ENCODE results near the gene KLHL11.
"Not testable (repeated sequence)": the region's sequence is repeated elsewhere in the genome, so short reads cannot be mapped to it uniquely, and the experiment has no call there.

Gene KLHL11

DNA sequence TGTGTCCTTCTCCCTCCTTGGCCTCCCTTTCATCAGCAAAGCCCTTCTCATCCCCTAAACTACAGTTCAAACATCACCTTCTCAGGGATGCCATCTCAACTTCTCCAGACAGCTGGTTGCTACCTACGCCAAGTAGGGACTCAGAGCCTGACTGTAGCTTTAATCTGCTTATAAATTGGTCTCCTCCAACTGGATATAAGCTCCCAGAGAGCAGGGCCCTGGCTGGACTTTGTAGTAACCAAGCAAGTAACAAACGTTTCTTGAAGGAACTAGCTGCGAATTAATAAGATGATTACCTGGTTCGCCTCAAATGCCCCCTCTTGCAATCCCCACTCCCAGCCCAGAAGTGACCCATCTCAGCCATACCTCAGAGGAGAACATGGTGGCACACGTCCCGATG lies 17.5 kb upstream of the KLHL11 start:
- no peak for DNase-seq

DNA sequence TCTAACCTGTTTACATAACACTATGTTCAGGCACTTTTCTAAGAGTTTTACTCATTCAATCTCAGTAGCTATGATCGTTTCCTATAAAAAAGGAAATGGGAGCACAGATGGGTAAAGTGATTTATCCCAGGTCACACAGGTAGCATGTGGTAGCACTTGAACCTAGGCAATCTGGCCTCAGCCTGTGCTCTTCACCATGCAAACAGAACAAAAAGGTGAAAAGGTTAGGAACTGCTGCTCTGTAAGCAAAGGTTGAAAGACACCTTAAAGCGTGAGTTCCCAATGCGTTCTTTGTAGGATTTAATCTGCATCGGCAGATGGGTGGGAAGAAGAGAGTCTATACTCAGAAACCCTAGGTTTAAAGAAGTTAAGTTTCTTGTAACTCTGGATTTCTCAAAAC lies 14.9 kb upstream of the KLHL11 start:
- DNase-seq = no peak

DNA sequence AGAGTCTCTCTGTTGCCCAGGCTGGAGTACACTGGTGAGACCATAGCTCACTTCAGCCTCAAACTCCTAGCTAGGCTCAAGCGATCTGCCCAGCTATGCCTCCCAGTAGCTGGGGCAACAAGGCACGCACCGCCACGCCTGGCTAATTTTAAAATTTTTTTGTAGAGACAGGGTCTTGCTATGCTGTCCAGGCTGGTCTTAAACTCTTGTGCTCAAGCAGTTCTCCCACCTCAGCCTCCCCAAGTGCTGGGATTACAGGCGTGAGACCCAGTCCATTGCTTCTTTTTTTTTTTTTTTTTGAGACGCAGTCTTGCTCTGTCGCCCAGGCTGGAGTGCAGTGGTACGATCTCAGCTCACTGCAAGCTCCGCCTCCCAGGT lies 9.1 kb upstream of the KLHL11 start:
- DNase-seq = not testable (repeated sequence)

DNA sequence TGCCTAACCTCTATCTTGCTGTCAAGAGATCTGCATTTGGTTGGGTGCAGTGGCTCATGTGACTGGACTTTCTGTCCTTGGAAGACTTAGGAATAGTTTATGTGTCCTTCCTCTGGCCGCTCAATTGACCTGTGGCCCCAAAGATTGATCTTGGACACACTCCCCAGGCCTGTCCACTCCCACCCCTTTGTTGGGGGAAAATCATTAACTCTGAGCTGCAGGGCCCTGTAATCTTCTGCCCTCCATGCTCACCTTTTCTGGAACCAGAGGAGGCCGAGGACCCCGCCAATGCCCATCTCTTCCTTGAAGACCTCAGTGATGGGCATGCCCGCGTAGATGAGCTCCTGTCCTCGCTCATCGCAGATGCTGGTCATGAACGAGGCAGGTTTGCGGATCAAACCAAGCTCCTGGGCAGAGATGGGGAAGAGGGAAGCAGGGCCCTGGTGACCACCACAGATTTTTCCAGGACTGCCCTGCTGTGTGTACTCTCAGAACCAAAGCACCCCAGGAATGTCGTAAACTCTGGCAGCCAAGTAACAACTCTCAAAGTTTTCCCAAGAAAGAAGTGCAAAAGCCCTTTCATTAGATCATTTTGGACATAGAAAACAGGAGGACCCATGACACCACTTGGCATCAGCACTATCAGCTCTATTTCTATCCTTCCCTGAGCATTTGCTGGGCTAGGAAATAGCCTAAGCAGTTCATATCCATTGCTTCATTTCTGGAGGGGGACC lies 8.5 kb upstream of the KLHL11 start:
- no peak for DNase-seq

- no peak for DNase-seq
These were observed 6.6 kb upstream of the KLHL11 start for GRCh38 chr17:41871789-41872188.

DNA sequence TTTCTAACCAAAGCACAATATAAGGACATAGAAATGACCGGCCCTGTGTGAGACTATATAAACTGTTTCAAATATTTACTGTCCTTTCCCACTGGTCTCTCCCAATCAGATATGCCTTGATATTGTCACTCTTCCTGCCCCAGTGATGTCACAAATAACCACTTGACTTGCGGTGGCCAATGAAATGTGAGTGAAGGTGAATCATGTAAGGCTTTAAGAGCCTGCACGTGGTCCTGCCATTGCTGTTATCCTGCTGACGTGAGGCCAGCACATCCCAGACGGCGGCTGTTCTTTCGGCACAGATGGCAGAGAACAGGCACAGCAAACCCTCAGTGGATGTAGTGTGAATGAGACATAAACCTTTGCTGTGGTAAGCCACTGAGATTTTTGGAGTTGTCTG lies 5.4 kb upstream of the KLHL11 start:
- no peak for DNase-seq

GRCh38 chr17:41870097-41870496 lies 4.9 kb upstream of the KLHL11 start:
- DNase-seq = no peak

GRCh38 chr17:41869426-41869825 lies 4.2 kb upstream of the KLHL11 start:
- DNase-seq = no peak

GRCh38 chr17:41868568-41868967 lies 3.3 kb upstream of the KLHL11 start:
- no peak for DNase-seq

DNA sequence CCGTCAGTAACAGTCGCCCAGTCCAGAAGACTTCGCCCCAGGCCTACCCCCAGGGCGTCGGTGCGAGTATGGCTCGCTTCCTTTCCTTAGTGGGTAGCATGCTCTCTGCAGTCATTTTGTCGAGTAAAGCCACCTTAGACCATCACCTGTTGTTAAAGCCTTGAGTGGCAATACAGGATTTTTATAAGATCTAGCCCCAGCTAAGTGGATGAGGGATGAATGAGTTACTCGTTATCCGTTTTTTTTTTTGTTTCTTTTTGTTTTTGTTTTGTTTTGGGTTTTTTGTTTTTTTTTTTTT lies 322 bp upstream of the KLHL11 start:
- DNase-seq = no peak

DNA sequence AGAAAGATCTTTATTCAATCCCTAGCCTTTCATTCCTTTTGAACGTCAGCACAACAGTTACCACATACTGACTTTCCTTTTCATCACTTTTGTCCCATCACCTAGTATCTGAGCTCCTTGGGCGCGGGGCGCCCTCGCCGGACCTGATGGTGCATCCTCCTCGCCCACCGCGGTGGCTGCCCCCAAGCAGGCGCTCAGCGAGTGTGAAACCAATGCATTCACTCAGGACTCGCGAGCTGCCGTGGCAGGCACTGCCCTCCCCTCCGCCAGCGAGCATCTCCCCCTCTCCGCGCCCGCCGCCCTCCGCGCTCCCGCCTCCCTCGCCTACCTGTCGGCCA lies 756 bp downstream of the KLHL11 start:
- DNase-seq = no peak

DNA sequence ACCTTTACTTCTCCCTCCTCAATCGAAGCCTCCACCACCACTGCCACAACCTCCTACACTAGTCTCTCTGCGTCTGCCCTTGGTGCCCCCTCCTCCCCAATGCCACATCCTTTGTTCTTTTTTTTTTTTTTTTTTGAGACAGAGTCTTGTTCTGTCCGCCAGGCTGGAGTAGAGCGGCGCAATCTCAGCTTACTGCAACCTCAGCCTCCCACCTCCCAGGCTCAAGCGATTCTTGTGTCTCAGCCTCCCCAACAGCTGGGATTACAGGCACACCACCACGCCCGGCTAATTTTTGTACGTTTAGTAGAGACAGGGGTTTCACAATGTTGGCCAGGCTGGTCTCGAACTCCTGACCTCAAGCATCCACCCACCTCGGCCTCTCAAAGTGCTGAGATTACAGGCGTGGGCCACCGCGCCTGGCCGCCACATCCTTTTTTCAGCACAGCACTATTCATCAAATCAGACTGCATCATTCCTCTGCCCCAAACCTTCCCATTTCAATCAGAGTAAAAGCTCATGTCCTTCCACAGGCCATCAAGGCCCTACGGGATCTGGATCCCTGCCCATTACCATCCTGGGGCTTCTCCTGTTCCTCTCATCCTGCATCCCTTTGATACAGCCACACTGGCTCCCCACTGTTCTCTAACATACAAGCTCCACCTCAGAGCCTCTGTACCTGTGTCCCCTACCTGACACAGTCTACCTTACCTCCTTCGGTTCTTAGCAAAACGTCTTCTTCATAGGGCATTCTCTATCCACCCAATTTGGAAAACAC lies 2.0 kb downstream of the KLHL11 start:
- no peak for DNase-seq

- no peak for DNase-seq
These were observed 4.8 kb downstream of the KLHL11 start for GRCh38 chr17:41860254-41860931.

DNA sequence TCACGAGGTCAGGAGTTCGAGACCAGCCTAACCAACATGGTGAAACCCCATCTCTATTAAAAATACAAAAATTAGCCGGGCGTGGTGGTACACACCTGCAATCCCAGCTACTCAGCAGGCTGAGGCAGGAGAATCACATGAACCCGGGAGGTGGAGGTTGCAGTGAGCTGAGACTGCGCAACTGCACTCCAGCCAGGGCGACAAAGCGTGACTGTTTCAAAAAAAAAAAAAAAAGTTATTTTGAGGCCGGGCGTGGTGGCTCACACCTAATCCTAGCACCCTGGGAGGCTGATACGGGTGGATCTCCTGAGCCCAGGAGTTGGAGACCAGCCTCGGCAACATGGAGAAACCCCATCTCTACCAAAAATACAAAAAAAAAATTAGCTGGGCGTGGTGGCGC lies 13.8 kb downstream of the KLHL11 start:
- DNase-seq = not testable (repeated sequence)

GRCh38 chr17:41849251-41849990 lies 15.8 kb downstream of the KLHL11 start:
- DNase-seq = no peak

DNA sequence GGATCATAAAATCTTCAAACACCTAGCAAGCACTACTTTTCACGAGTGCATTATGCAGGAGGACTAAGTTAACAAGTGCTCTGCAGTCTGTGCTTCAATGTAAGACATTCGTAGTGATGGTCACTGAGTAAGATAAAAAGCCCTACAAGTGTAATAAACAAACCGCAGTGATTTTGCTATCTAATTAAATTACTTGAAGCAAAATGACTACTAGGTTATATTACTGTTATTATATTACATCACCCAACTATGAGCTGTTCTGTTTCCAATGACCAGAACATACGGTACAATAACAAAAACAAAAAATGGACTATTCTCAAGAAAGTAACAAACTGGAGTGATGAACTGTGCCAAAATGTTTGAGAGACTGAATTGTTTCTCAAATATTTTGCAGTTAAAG lies 16.4 kb downstream of the KLHL11 start:
- DNase-seq = no peak

DNA sequence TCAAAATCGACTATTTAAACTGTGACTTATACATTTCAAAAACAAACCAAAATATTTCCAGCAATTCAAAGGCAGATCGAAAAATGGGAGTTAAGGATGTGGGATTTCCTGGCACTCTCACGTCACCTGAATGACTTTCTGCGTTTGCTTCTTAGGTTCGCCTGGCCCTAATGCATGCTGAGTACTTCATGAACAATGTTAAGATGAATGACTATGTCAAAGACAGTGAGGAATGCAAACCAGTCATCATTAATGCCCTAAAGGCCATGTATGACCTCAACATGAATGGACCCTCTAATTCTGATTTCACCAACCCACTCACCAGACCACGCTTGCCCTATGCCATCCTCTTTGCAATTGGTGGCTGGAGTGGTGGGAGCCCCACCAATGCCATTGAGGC lies 20.3 kb downstream of the KLHL11 start:
- DNase-seq = no peak

DNA sequence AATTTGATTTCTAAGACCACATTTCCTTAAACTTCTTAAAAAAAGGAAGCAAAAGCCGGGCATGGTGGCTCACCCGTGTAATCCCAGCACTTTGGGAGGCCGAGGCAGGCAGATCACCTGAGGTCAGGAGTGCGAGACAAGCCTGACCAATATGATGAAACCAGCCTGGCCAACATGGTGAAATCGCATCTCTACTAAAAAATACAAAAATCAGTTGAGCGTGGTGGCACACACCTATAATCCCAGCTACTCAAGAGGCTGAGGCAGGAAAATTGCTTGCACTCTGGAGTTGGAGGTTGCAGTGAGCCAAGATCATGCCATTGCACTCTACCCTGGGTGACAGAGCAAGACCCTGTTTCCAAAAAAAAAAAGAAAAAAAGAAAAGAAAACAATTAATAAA lies 24.4 kb downstream of the KLHL11 start:
- not testable (repeated sequence) for DNase-seq

GRCh38 chr17:41839448-41839847 lies 25.8 kb downstream of the KLHL11 start:
- DNase-seq = not testable (repeated sequence)

- DNase-seq = no peak
These were observed 27.3 kb downstream of the KLHL11 start, which contains the start of gene KLHL10 for GRCh38 chr17:41837761-41838538. KLHL10 (plus strand) TSS chr17:41837825; CDS start chr17:41837933, 108 bp downstream.

- DNase-seq = no peak
These were observed 28.6 kb downstream of the KLHL11 start for GRCh38 chr17:41836550-41837196.

Data from NCI-H510A (cell line).